RWPE1 (cell line): ENCODE results near the gene INPP5B.
"Not testable (repeated sequence)": the region's sequence is repeated elsewhere in the genome, so short reads cannot be mapped to it uniquely, and the experiment has no call there.

ENCODE experiments used
- CTCF ChIA-PET: fragments of 350-600 bp; sonication (Branson Sonifier 250); formaldehyde crosslinking; extraction: SDS; loops from one replicate; lab custom pipeline; 2021; lab: Yijun Ruan, JAX
- POLR2A ChIA-PET: fragments of 400-600 bp; formaldehyde crosslinking; extraction: SDS; loops from one replicate; lab custom pipeline; 2020; ENCODE audit warnings: antibody characterized with exemption; ENCODE audit not compliant: low non-redundant PET; lab: Yijun Ruan, JAX
- DNase-seq: peaks from one replicate; pipeline ENCODE4 v3.0.0; 2012; ENCODE audit warnings: low spot score
- H3K27ac ChIP-seq: fragments of 450-650 bp; 2 replicates; pipeline ENCODE4 v1.5.1; 2017
- CTCF ChIP-seq: fragments of 450-650 bp; conservative IDR thresholded peaks from 2 replicates; pipeline ENCODE4 v1.5.1; 2017; ENCODE audit warnings: low read depth, mild to moderate bottlenecking

INPP5B gene

GRCh38 chr1:37922767-37923550 is 23.9 kb downstream of the INPP5B start:
- H3K27ac ChIP-seq, result no peak overlapping the region
- CTCF ChIA-PET, result interaction anchor here (0.8 kb wide), 1 partner anchor 817 kb away, joined by 3 read pairs; no protein-coding TSS in a partner anchor
- POLR2A ChIA-PET, result no interaction called here
- DNase-seq, result no peak
- TF ChIP-seq CTCF, result no peak

DNA sequence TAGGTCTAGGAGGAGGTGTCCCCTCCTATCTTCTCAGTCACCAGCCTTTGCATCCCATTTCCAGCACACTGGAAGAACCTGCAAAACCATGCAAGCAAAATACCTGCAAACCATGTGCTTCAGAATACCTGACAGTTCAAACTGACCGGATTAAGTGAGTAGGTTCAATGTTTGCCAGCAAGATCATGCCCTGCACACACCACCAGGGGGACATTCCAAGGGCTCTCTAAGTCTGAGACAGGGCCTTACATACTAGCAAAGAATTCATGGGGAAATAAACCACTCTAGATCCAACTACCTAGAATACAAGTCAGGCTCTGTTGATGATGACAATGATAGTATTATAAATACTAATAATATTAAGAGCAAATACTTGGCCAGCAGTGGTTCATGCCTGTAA is 27.6 kb downstream of the INPP5B start:
- ChIA-PET POLR2A (no interaction called here), CTCF (no interaction called here)
- DNase-seq, result no peak
- no peak overlapping the region for H3K27ac ChIP-seq
- no peak for TF ChIP-seq CTCF

- TF ChIP-seq CTCF, result no peak
- no peak for DNase-seq
- POLR2A ChIA-PET, result no interaction called here
- CTCF ChIA-PET, result no interaction called here
- H3K27ac ChIP-seq, result no peak overlapping the region
Measured at GRCh38 chr1:37915476-37916093, 31.3 kb downstream of the INPP5B start.

GRCh38 chr1:37914719-37915475 is 32.0 kb downstream of the INPP5B start:
- ChIA-PET POLR2A (no interaction called here), CTCF (no interaction called here)
- DNase-seq, result no peak
- H3K27ac ChIP-seq, result no peak overlapping the region
- no peak for TF ChIP-seq CTCF

GRCh38 chr1:37911478-37911877 is 35.4 kb downstream of the INPP5B start:
- CTCF ChIA-PET, result interaction anchor here (0.8 kb wide), 1 partner anchor 20 kb away, joined by 3 read pairs; no protein-coding TSS in a partner anchor
- DNase-seq, POLR2A ChIA-PET, H3K27ac ChIP-seq: not testable (repeated sequence)

DNA sequence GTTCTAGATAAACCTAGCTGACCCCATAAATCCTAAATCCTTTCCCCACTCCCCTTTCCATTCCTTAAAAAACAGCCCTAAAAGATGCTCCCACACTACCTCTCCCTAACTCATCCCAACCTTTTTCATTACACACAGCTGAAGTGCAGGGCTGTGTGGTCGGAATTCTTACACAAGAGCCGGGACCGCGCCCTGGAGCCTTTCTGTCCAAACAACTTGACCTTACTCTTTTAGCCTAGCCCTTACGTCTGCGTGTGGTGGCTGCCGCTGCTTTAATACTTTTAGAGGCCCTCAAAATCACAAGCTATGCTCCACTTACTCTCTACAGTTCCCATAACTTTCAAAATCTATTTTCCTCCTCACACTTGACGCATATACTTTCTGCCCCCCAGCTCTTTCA is 36.0 kb downstream of the INPP5B start:
- CTCF ChIA-PET, result interaction anchor here (0.8 kb wide), 1 partner anchor 21 kb away, joined by 3 read pairs; no protein-coding TSS in a partner anchor
- DNase-seq, POLR2A ChIA-PET, H3K27ac ChIP-seq: not testable (repeated sequence)

DNA sequence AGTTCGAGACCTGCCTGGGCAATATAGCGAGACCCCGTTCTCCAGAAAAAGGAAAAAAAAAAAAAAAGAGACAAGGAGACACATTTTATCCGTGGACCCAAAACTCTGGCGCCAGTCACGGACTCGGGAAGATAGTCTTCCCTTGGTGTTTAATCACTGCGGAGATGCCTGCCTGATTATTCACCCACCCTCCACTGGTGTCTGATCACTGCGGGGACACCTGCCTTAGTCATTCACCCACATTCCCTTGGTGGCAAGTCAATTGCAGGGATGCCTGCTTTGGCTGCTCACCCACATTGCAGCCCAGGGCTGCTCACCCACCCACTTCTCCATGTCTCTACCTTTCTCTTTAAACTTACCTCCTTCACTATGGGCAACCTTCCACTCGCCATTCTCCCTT is 38.3 kb downstream of the INPP5B start:
- DNase-seq, POLR2A ChIA-PET, CTCF ChIA-PET, H3K27ac ChIP-seq: not testable (repeated sequence)

GRCh38 chr1:37907416-37908125 is 39.3 kb downstream of the INPP5B start:
- CTCF ChIA-PET, POLR2A ChIA-PET, DNase-seq, H3K27ac ChIP-seq: not testable (repeated sequence)

- POLR2A ChIA-PET, H3K27ac ChIP-seq, DNase-seq: not testable (repeated sequence)
- CTCF ChIA-PET, result interaction anchor here (0.6 to 0.7 kb wide), 2 partner anchors 84 to 1485 kb away, joined by 3 read pairs; no protein-coding TSS in a partner anchor
Measured at GRCh38 chr1:37906591-37906990, 40.3 kb downstream of the INPP5B start.
